ENCODE measurements around the gene MGRN1. TPM values are rescaled to one million over a fixed set of nuclear protein-coding genes. Genes with fewer than 3 reads are reported as not detected.

The MGRN1 gene
- total and polyA plus RNA-seq, 2 of the 13 experiments (the other 11 are each of a cell fraction or from before 2014, with no cell fraction given): 11.9 to 12.6 TPM

GRCh38 chr16:4606354-4606753, 18.3 kb upstream of the MGRN1 start:
- peaks cover 37% of the 10 kb centered on the region for H3K4me1 ChIP-seq (ENCODE audit: insufficient read depth, low read length)
- TF ChIP-seq, protein P1, sequence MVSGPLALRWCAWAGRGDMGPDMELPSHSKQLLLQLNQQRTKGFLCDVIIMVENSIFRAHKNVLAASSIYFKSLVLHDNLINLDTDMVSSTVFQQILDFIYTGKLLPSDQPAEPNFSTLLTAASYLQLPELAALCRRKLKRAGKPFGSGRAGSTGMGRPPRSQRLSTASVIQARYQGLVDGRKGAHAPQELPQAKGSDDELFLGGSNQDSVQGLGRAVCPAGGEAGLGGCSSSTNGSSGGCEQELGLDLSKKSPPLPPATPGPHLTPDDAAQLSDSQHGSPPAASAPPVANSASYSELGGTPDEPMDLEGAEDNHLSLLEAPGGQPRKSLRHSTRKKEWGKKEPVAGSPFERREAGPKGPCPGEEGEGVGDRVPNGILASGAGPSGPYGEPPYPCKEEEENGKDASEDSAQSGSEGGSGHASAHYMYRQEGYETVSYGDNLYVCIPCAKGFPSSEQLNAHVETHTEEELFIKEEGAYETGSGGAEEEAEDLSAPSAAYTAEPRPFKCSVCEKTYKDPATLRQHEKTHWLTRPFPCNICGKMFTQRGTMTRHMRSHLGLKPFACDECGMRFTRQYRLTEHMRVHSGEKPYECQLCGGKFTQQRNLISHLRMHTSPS (CRISPR knock-in tag; IDR thresholded peaks at IDR 0.05; ENCODE audit: low read depth): no peak
- 0 out of 4 replicates have a peak, but pooled peaks of 1 of the 2 experiments have one; percentile 3 for TF ChIP-seq POLR2A (IDR thresholded peaks at IDR 0.05; ENCODE audit: insufficient read depth in 1 of 2, low read depth in 2 of 2, low read length in 2 of 2)
- CTCF ChIA-PET (ENCODE audit: low intra/inter-chr PET ratio, low total read pairs): no interaction called here
- no TSS peak for BruUV-seq (replicated peaks)
- no peak overlapping the region for H3K9ac ChIP-seq (ENCODE audit: insufficient read depth, low read depth, low read length)
- POLR2A ChIA-PET: no interaction called here
- no peak for DNase-seq (ENCODE audit: low spot score)
- H2AFZ ChIP-seq (ENCODE audit: low read length): no peak overlapping the region
- H3K27ac ChIP-seq (ENCODE audit: extremely low read length, insufficient read depth, low read length): no peak overlapping the region
- in situ Hi-C loops (cut with HindIII; ENCODE audit: extremely low pct_ligation_motif_present, low pct_unique_long_range_greater_than_20kb): no loop called here
- H4K20me1 ChIP-seq (ENCODE audit: insufficient read depth, low read length): peaks cover 10% of the 10 kb centered on the region; the same call in 1 of the 2 replicates
- no peak for FAIRE-seq
- no peak overlapping the region for H3K4me3 ChIP-seq (replicated peaks in 1 of 3; ENCODE audit: insufficient read depth in 1 of 3, low read depth in 2 of 3, low read length in 3 of 3)
- 82% methylated on average over 9 of the region's 9 CpGs for WGBS (ENCODE audit: low lambda C conversion rate)
- H3K9me3 ChIP-seq (ENCODE audit: low read length): no peaks in the 10 kb centered on the region
- intact Hi-C loops (cut with micrococcal nuclease; ENCODE audit: unreplicated experiment): no loop called here
- H3K36me3 ChIP-seq (replicated peaks in 1 of 2; ENCODE audit: control insufficient read depth in 1 of 2, insufficient read depth in 2 of 2, low read length in 2 of 2): peaks cover 8 to 28% of the 10 kb centered on the region in 2 experiments; a peak in 3 of 5 replicates
- peaks cover 7% of the 10 kb centered on the region for H3K79me2 ChIP-seq (ENCODE audit: insufficient read depth, low read length)
- H3K27me3 ChIP-seq (ENCODE audit: control insufficient read depth in 1 of 2, insufficient read depth in 2 of 2, low read length in 2 of 2): peaks cover 0 to 20% of the 10 kb centered on the region in 2 experiments; a peak in 3 of 5 replicates
- no peak overlapping the region for H3K4me2 ChIP-seq (ENCODE audit: low read depth, low read length)
- ATAC-seq: no peak

GRCh38 chr16:4607841-4608703, 16.6 kb upstream of the MGRN1 start:
- intact Hi-C loops (cut with micrococcal nuclease; ENCODE audit: unreplicated experiment): no loop called here
- Histone ChIP-seq H3K36me3 (replicated peaks in 1 of 2; ENCODE audit: control insufficient read depth in 1 of 2, insufficient read depth in 2 of 2, low read length in 2 of 2) (peaks cover 8 to 31% of the 10 kb centered on the region in 2 experiments; a peak in 3 of 5 replicates), H3K27ac (ENCODE audit: extremely low read length, insufficient read depth, low read length) (no peak overlapping the region), H3K79me2 (ENCODE audit: insufficient read depth, low read length) (peaks cover 22% of the 10 kb centered on the region), H4K20me1 (ENCODE audit: insufficient read depth, low read length) (peaks cover 23% of the 10 kb centered on the region; the same call in 1 of the 2 replicates), H3K27me3 (ENCODE audit: control insufficient read depth in 1 of 2, insufficient read depth in 2 of 2, low read length in 2 of 2) (peaks cover 0 to 6% of the 10 kb centered on the region in 2 experiments; a peak in 2 of 5 replicates), H3K9me3 (ENCODE audit: low read length) (no peaks in the 10 kb centered on the region), H3K4me3 (replicated peaks in 1 of 3; ENCODE audit: insufficient read depth in 1 of 3, low read depth in 2 of 3, low read length in 3 of 3) (no peak overlapping the region), H3K4me2 (ENCODE audit: low read depth, low read length) (no peak overlapping the region), H2AFZ (ENCODE audit: low read length) (no peak overlapping the region), H3K9ac (ENCODE audit: insufficient read depth, low read depth, low read length) (no peak overlapping the region), H3K4me1 (ENCODE audit: insufficient read depth, low read length) (peaks cover 40% of the 10 kb centered on the region)
- in situ Hi-C loops (cut with HindIII; ENCODE audit: extremely low pct_ligation_motif_present, low pct_unique_long_range_greater_than_20kb): no loop called here
- POLR2A ChIA-PET: no interaction called here
- no peak for FAIRE-seq
- CTCF ChIA-PET (ENCODE audit: low intra/inter-chr PET ratio, low total read pairs): no interaction called here
- no TSS peak for BruUV-seq (replicated peaks)
- no peak for ATAC-seq
- 99% methylated on average over 10 of the region's 22 CpGs for WGBS (ENCODE audit: low lambda C conversion rate)
- DNase-seq (ENCODE audit: low spot score): no peak
- no peak for TF ChIP-seq HDAC6 (IDR thresholded peaks at IDR 0.05; ENCODE audit: low read depth, low read length)
- no peak for TF ChIP-seq SRSF9 (IDR thresholded peaks at IDR 0.05; ENCODE audit: borderline replicate concordance, insufficient read depth, low read depth, low read length, poor library complexity, severe bottlenecking)
- TF ChIP-seq ZBTB4 (CRISPR knock-in tag; IDR thresholded peaks at IDR 0.05; ENCODE audit: borderline replicate concordance): no peak
- peak; percentile 21; the same call in 1 of the 2 replicates for TF ChIP-seq RBFOX2 (IDR thresholded peaks at IDR 0.05; ENCODE audit: low read depth, low read length)
- no peak for TF ChIP-seq ZFP82 (CRISPR knock-in tag; IDR thresholded peaks at IDR 0.05; ENCODE audit: borderline replicate concordance)
- TF ChIP-seq HNRNPL (IDR thresholded peaks at IDR 0.05; ENCODE audit: low read depth, low read length): 0 out of 2 replicates have a peak, but pooled peaks have one; percentile 28
- TF ChIP-seq AGO2 (optimal IDR thresholded peaks at IDR 0.05; ENCODE audit: low read depth, low read length): peak; percentile 93
- no peak for TF ChIP-seq ZNF839 (CRISPR knock-in tag; IDR thresholded peaks at IDR 0.05; ENCODE audit: borderline replicate concordance)
- peak; percentile 75; the same call in 1 of the 2 replicates for TF ChIP-seq ZC3H13 (CRISPR knock-in tag; IDR thresholded peaks at IDR 0.05)

Measured in HepG2 (cell line).